Lower lobe of right lung (tissue), 2 donors: ENCODE data around the gene TFDP1. TPM values are rescaled to one million over a fixed set of nuclear protein-coding genes. Genes with fewer than 3 reads are reported as not detected.
A peak's percentile ranks its signal among the peaks of the same experiment; 100 is the strongest.

Experiments
- ATAC-seq, 2 donors: fragments of 200-7000 bp; cut with Tn5 transposase; one replicate each; pipeline ENCODE4 v1.9.1; 2020 to 2022; ENCODE audit warnings: mild to moderate bottlenecking in 2 of 2, moderate library complexity in 2 of 2
- DNase-seq: peaks from one replicate; pipeline ENCODE4 v3.0.0-alpha.2; 2020
- H3K27ac ChIP-seq: fragments of 200-600 bp; one replicate; pipeline ENCODE4 v1.8.0; 2022
- H3K27me3 ChIP-seq: fragments of 200-600 bp; one replicate; pipeline ENCODE4 v1.8.0; 2022; ENCODE audit warnings: low read depth
- H3K36me3 ChIP-seq: fragments of 200-600 bp; one replicate; pipeline ENCODE4 v1.8.0; 2022; ENCODE audit warnings: mild to moderate bottlenecking
- H3K4me1 ChIP-seq: fragments of 200-600 bp; one replicate; pipeline ENCODE4 v1.8.0; 2022
- H3K4me3 ChIP-seq: fragments of 200-600 bp; one replicate; pipeline ENCODE4 v1.8.0; 2022; ENCODE audit warnings: mild to moderate bottlenecking
- H3K9me3 ChIP-seq: fragments of 200-600 bp; one replicate; pipeline ENCODE4 v1.8.0; 2022
- CTCF ChIP-seq: fragments of 200-600 bp; IDR thresholded peaks from one replicate; pipeline ENCODE4 v1.8.0; 2022; ENCODE audit warnings: antibody characterized with exemption, mild to moderate bottlenecking
- intact Hi-C: fragments of 100-400 bp; cut with DNase I; formaldehyde crosslinking; loops from one replicate; pipeline ENCODE4 v1.11.0; 2022
- long read RNA-seq: library from polyadenylated mRNA; unstranded; transcript quantifications from one replicate; pipeline ENCODE4 v2.0.0, GENCODE V29; 2021
- total RNA-seq: library from RNA; stranded (reverse); fragmentation: NEBNext Ultra II Directional; extraction: Animal tissue kit (Norgen Biotek cat#: 25700); gene quantifications from one replicate; pipeline ENCODE4 v1.2.1, GENCODE V29; 2021
- donor health status: DM: no; HTN: yes; CAD: no; lungs with severe emphysema.

TFDP1 gene
- total RNA-seq: 47.0 TPM
- long read RNA-seq, transcript TFDP1-201 (12 exons, 2,648 nt): major isoform, 41 of 125 reads
- long read RNA-seq, partial matches to known transcripts: 13 of 125 reads
- long read RNA-seq, other reads (novel, unspliced or antisense): 71 of 125 reads

DNA sequence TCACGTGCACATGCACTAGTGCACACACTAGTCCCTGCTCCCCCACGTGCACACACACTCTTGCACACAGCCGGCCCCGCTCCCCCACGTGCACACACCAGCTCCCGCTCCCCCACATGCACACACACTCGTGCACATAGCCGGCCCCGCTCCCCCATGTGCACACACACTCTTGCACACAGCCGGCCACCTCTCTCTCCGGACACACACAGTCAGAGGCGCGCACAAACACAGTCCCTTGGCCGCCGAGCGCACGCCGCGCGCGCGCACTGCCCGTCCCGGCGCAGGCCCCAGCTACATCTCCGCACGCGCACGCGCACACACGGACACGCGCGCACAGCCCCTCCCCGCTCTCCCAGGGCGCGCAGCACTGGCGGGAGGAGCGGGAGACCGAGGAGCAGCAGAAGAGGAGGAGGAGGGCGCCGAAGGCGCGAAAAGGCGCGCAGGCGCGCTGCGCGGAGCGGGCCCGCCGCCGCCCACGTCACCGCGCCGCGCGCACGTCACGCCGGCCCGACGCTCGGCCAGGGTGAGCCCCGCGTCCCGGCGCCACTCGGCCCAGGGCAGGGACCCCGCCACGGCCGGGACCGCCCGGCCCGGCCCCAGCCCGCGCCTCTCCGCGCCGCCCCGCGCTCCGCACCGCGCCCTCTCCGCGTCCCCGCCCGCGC is at the start of gene TFDP1:
Gene TFDP1, plus strand, starts transcription at position 549 of the 665 bp plus-strand sequence. CDS start 1,085 bp downstream, outside the sequence.
- peaks cover 7% of the 10 kb centered on the region for H3K36me3 ChIP-seq
- intact Hi-C loops: no loop called here
- peak within 1 kb of the TSS; percentile 64 for H3K4me3 ChIP-seq
- no peak for TF ChIP-seq CTCF
- peaks cover 18% of the 10 kb centered on the region for H3K4me1 ChIP-seq
- H3K9me3 ChIP-seq: no peaks in the 10 kb centered on the region
- DNase-seq (peak; percentile 84), ATAC-seq (peak; percentile 91 to 92)
- no peaks in the 10 kb centered on the region for H3K27me3 ChIP-seq
- no peak within 1 kb of the TSS for H3K27ac ChIP-seq

DNA sequence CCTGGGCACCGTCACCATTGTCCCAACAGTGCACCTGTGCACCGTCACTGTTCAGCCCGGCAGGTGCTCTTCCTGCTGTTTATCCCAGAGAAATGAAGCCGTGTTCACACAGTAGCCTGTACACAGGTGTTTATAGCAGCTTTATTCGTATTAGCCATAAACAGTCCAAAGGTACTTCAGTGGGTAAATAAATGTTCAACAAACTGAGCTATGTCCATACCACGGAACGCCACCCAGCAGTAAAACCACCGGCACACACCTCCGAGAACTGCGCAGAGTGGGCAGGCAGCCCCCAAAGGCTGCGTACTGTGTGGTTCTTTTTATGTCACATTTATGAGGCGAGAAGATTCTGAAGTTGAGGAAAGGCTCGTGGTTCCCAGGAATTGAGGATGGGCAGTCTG is 49.2 kb upstream of the TFDP1 start:
- no peaks in the 10 kb centered on the region for H3K27me3 ChIP-seq
- H3K9me3 ChIP-seq: no peaks in the 10 kb centered on the region
- no peak overlapping the region for H3K4me3 ChIP-seq
- intact Hi-C loops: no loop called here
- ATAC-seq (no peak), DNase-seq (peak; percentile 14)
- peaks cover 67% of the 10 kb centered on the region for H3K36me3 ChIP-seq
- H3K27ac ChIP-seq: no peak overlapping the region
- H3K4me1 ChIP-seq: no peaks in the 10 kb centered on the region
- no peak for TF ChIP-seq CTCF

GRCh38 chr13:113536461-113537110 is 48.0 kb upstream of the TFDP1 start:
- H3K4me1 ChIP-seq: no peaks in the 10 kb centered on the region
- H3K36me3 ChIP-seq: peaks cover 55% of the 10 kb centered on the region
- no peaks in the 10 kb centered on the region for H3K27me3 ChIP-seq
- no peaks in the 10 kb centered on the region for H3K9me3 ChIP-seq
- DNase-seq (peak; percentile 24), ATAC-seq (no peak)
- TF ChIP-seq CTCF: no peak
- intact Hi-C loops: no loop called here
- H3K27ac ChIP-seq: no peak overlapping the region
- H3K4me3 ChIP-seq: no peak overlapping the region

- Histone ChIP-seq H3K27ac (no peak overlapping the region), H3K9me3 (no peaks in the 10 kb centered on the region), H3K27me3 (no peaks in the 10 kb centered on the region), H3K4me3 (no peak overlapping the region), H3K4me1 (no peaks in the 10 kb centered on the region), H3K36me3 (peaks cover 49% of the 10 kb centered on the region)
- ATAC-seq (no peak), DNase-seq (peak; percentile 10)
- no peak for TF ChIP-seq CTCF
- intact Hi-C loops: no loop called here
Observed at GRCh38 chr13:113537205-113537604, 47.3 kb upstream of the TFDP1 start.

- Histone ChIP-seq H3K9me3 (no peaks in the 10 kb centered on the region), H3K36me3 (peaks cover 44% of the 10 kb centered on the region), H3K4me3 (no peak overlapping the region), H3K27ac (no peak overlapping the region), H3K4me1 (no peaks in the 10 kb centered on the region), H3K27me3 (no peaks in the 10 kb centered on the region)
- intact Hi-C loops: no loop called here
- DNase-seq (peak; percentile 16), ATAC-seq (no peak)
- TF ChIP-seq CTCF: no peak
Observed at GRCh38 chr13:113537909-113538688, 46.5 kb upstream of the TFDP1 start.
